Keratinocyte (primary cell): Measurements from ENCODE around the gene DOC2A. TPM values are rescaled to one million over a fixed set of nuclear protein-coding genes. Genes with fewer than 3 reads are reported as not detected.

Experiments used
- DNase-seq: peaks from one replicate; pipeline ENCODE4 v3.0.0-alpha.2; 2011; ENCODE audit warnings: low read depth, missing footprints, low spot score
- FAIRE-seq: peaks from 2 replicates; lab custom pipeline; 2011; peaks lifted over from hg19 to GRCh38; lab: Jason Lieb, UNC
- H2AFZ ChIP-seq: 2 replicates; pipeline ENCODE4 v1.6.0; 2012; ENCODE audit warnings: low read length, control low read depth, inconsistent platforms; ENCODE audit not compliant: control insufficient read depth
- H3K27ac ChIP-seq: 2 replicates; pipeline ENCODE4 v1.5.1; 2011; ENCODE audit warnings: low read length; ENCODE audit not compliant: control insufficient read depth, insufficient read depth
- H3K27me3 ChIP-seq: 3 replicates; pipeline ENCODE4 v1.6.0; 2011; ENCODE audit warnings: low read length; ENCODE audit not compliant: control insufficient read depth, insufficient read depth; ENCODE audit errors: extremely low read depth
- H3K36me3 ChIP-seq, 2 experiments: 2 replicates in 1 of 2; 3 replicates in 1 of 2; pipeline ENCODE4 v1.5.1; 2011; ENCODE audit warnings: low read length in 2 of 2, mild to moderate bottlenecking in 1 of 2; ENCODE audit not compliant: control insufficient read depth in 2 of 2, insufficient read depth in 2 of 2; ENCODE audit errors: extremely low read depth in 1 of 2
- H3K4me1 ChIP-seq: 3 replicates; pipeline ENCODE4 v1.5.1; 2011; ENCODE audit warnings: low read length; ENCODE audit not compliant: control insufficient read depth, insufficient read depth; ENCODE audit errors: extremely low read depth
- H3K4me2 ChIP-seq: 3 replicates; pipeline ENCODE4 v1.6.0; 2011; ENCODE audit warnings: low read depth, low read length; ENCODE audit not compliant: control insufficient read depth, insufficient read depth; ENCODE audit errors: extremely low read depth
- H3K4me3 ChIP-seq, 3 experiments: fragments of 200-600 bp in 1 of 3; sonication (generic) in 1 of 3; 2 replicates in 2 of 3; 3 replicates in 1 of 3; pipeline ENCODE4 v1.5.1; 2011 to 2016; ENCODE audit warnings: low read length in 3 of 3, mild to moderate bottlenecking in 3 of 3, control low read depth in 2 of 3, inconsistent platforms in 1 of 3, low read depth in 1 of 3, mixed read lengths in 1 of 3, mixed run types in 1 of 3, moderate library complexity in 1 of 3; ENCODE audit not compliant: control insufficient read depth in 2 of 3, insufficient read depth in 2 of 3; ENCODE audit errors: extremely low read depth in 1 of 3
- H3K79me2 ChIP-seq: 2 replicates; pipeline ENCODE4 v1.6.0; 2012; ENCODE audit warnings: low read length; ENCODE audit not compliant: control insufficient read depth, insufficient read depth
- H3K9ac ChIP-seq: 3 replicates; pipeline ENCODE4 v1.6.0; 2011; ENCODE audit warnings: low read length; ENCODE audit not compliant: control insufficient read depth, insufficient read depth; ENCODE audit errors: extremely low read depth
- H3K9me1 ChIP-seq: 3 replicates; pipeline ENCODE4 v1.6.0; 2011; ENCODE audit warnings: low read length; ENCODE audit not compliant: control insufficient read depth, insufficient read depth; ENCODE audit errors: extremely low read depth
- H3K9me3 ChIP-seq: 2 replicates; pipeline ENCODE4 v1.5.1; 2012; ENCODE audit warnings: low read depth, low read length; ENCODE audit not compliant: control insufficient read depth
- H4K20me1 ChIP-seq: 3 replicates; pipeline ENCODE4 v1.6.0; 2011; ENCODE audit warnings: low read length; ENCODE audit not compliant: control insufficient read depth, insufficient read depth; ENCODE audit errors: extremely low read depth
- CTCF ChIP-seq, 3 experiments: IDR thresholded peaks in 1 of 3; conservative IDR thresholded peaks in 1 of 3; optimal IDR thresholded peaks in 1 of 3; 2 replicates in 2 of 3; 3 replicates in 1 of 3; pipeline versions ENCODE3 to v1.5.1; 2011; ENCODE audit warnings: low read length in 3 of 3, mild to moderate bottlenecking in 3 of 3, moderate library complexity in 2 of 3, control low read depth in 1 of 3, inconsistent platforms in 1 of 3; ENCODE audit not compliant: insufficient read depth in 2 of 3; ENCODE audit errors: extremely low read depth in 1 of 3
- EZH2 ChIP-seq: IDR thresholded peaks from one replicate; pipeline ENCODE4 v1.6.1; 2012; ENCODE audit warnings: inconsistent platforms, mild to moderate bottlenecking, low read length, moderate library complexity
- dilution Hi-C: fragments of 300-500 bp; cut with MboI; formaldehyde crosslinking; loops from one replicate; pipeline ENCODE4 v1.7.0; 2020; ENCODE audit warnings: low sequenced_read_pairs; ENCODE audit not compliant: extremely low pct_ligation_motif_present
- polyA plus RNA-seq, 5 experiments: library from polyadenylated mRNA; depleted of rRNA in 3 of 5; stranded (reverse) in 3 of 5; stranded (forward) in 1 of 5; unstranded in 1 of 5; fragments of >200 nt; gene quantifications; 1 replicate in 1 of 5; 2 replicates in 3 of 5; 3 replicates in 1 of 5; pipeline versions ENCODE4 v1.2.1 to v1.2.3, GENCODE V29; 2011 to 2012; ENCODE audit warnings: missing spikeins in 2 of 5, low read depth in 1 of 5, low replicate concordance in 1 of 5

Gene DOC2A
- polyA plus RNA-seq, 1 donor (not counting 4 experiments of a cell fraction or from before 2014, with no cell fraction given) = 0.26 TPM

GRCh38 chr16:30030011-30030685 is 19.3 kb upstream of the DOC2A start:
- Histone ChIP-seq H3K4me1 (no peaks in the 10 kb centered on the region), H3K36me3 (no peaks in the 10 kb centered on the region), H3K4me2 (no peak overlapping the region), H3K9me1 (no peaks in the 10 kb centered on the region), H3K9ac (no peak overlapping the region), H3K4me3 (no peak overlapping the region), H4K20me1 (no peaks in the 10 kb centered on the region), H3K27me3 (peaks cover 41% of the 10 kb centered on the region), H2AFZ (no peak overlapping the region), H3K9me3 (no peaks in the 10 kb centered on the region), H3K27ac (no peak overlapping the region), H3K79me2 (no peaks in the 10 kb centered on the region)
- TF ChIP-seq CTCF (optimal IDR thresholded peaks at IDR 0.05 in 1 of 3, IDR thresholded peaks at IDR 0.05 in 1 of 3, conservative IDR thresholded peaks at IDR 0.05 in 1 of 3; ENCODE audit: extremely low read depth in 1 of 3, insufficient read depth in 2 of 3, low read length in 3 of 3) = no peak
- peak; percentile 30 for TF ChIP-seq EZH2
- DNase-seq (no peak), FAIRE-seq (no peak)
- dilution Hi-C loops = no loop called here

- no peaks in the 10 kb centered on the region for H3K9me3 ChIP-seq
- no peak for DNase-seq
- H3K27ac ChIP-seq = no peak overlapping the region
- H2AFZ ChIP-seq = no peak overlapping the region
- peaks cover 41% of the 10 kb centered on the region for H3K27me3 ChIP-seq
- H3K9ac ChIP-seq = no peak overlapping the region
- H3K79me2 ChIP-seq = no peaks in the 10 kb centered on the region
- H3K4me1 ChIP-seq = no peaks in the 10 kb centered on the region
- no peak for FAIRE-seq
- no peaks in the 10 kb centered on the region for H4K20me1 ChIP-seq
- no peak for TF ChIP-seq EZH2
- no peak for TF ChIP-seq CTCF (optimal IDR thresholded peaks at IDR 0.05 in 1 of 3, IDR thresholded peaks at IDR 0.05 in 1 of 3, conservative IDR thresholded peaks at IDR 0.05 in 1 of 3; ENCODE audit: extremely low read depth in 1 of 3, insufficient read depth in 2 of 3, low read length in 3 of 3)
- no peaks in the 10 kb centered on the region for H3K9me1 ChIP-seq
- dilution Hi-C loops = no loop called here
- no peak overlapping the region for H3K4me3 ChIP-seq
- H3K36me3 ChIP-seq = no peaks in the 10 kb centered on the region
- H3K4me2 ChIP-seq = no peak overlapping the region
These were observed 17.7 kb upstream of the DOC2A start for GRCh38 chr16:30028438-30029076.
